ENCODE data around the gene SLC25A21. TPM values are rescaled to one million over a fixed set of nuclear protein-coding genes. Genes with fewer than 3 reads are reported as not detected.

The SLC25A21 gene
- total and polyA plus RNA-seq, 2 experiments from 2014 or later: 10.6 to 12.1 TPM

GRCh38 chr14:36716614-36717184 is 455.7 kb downstream of the SLC25A21 start (continued):
- no peak for TF ChIP-seq EZH2 (IDR thresholded peaks at IDR 0.05; ENCODE audit: low read depth, unreplicated experiment)
- no peak for TF ChIP-seq ZNF331 (CRISPR knock-in tag; IDR thresholded peaks at IDR 0.05; ENCODE audit: low read depth)

DNA sequence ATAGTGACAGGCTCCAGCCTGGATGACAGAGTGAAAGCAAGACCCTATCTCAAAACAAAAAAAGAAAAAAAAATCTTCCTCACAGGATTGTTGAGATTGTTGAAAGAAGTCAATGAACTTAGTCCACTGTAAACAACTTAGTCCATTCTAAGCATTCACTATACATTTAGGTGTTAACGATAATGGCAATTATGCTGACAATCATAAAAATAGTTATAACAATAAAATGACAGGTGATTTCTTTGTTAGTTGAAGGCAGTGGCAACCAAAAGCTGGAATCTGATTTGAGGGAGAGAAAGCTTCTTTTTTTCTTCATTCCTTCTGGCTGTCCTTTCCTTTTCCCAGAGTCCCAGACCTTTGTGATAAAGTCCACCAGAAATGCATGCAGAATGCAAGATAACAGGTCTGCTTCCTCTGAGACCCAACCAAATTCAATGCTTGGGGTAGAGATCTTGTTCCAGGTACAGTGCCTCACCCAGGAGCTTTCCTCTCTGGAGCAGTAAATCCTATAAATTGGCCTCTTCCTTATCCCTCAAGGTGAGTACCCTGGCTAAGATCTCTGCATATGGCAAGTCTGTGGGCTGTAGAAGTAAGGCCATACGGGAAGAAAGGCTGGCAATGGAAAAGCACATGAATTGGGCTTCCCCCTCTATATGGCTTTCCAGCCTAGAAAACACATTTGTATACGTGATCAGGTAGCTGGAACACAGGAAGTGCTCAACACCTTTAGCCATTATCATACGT is 458.3 kb downstream of the SLC25A21 start:
- Histone ChIP-seq H3K4me1 (ENCODE audit: insufficient read depth) (peaks cover 9% of the 10 kb centered on the region), H3K4me3 (no peak overlapping the region), H3K27me3 (ENCODE audit: insufficient read depth) (no peaks in the 10 kb centered on the region), H3K4me2 (no peak overlapping the region), H3K36me3 (ENCODE audit: insufficient read depth) (no peaks in the 10 kb centered on the region), H3F3A (replicated peaks; ENCODE audit: low read depth) (no peaks in the 10 kb centered on the region), H3K27ac (ENCODE audit: low read depth) (no peak overlapping the region), H4K20me1 (replicated peaks; ENCODE audit: insufficient read depth) (no peaks in the 10 kb centered on the region), H2AFZ (no peak overlapping the region), H3K9me2 (ENCODE audit: insufficient read depth) (no peaks in the 10 kb centered on the region), H3K79me2 (replicated peaks; ENCODE audit: insufficient read depth) (no peaks in the 10 kb centered on the region)
- DNase-seq (ENCODE audit: low spot score) (no peak), ATAC-seq (no peak)
- Mint-ChIP-seq H3K27me3 (ENCODE audit: insufficient read depth, low read depth, poor library complexity) (peaks cover 10% of the 10 kb centered on the region), H3K4me3 (no peak overlapping the region), H3K36me3 (ENCODE audit: low read depth) (no peaks in the 10 kb centered on the region), H3K27ac (no peak overlapping the region), H3K4me1 (peaks cover 15% of the 10 kb centered on the region), H3K9me3 (no peaks in the 10 kb centered on the region; the same call in 2 of the 3 replicates)
- TF ChIP-seq CREB1 (CRISPR knock-in tag; IDR thresholded peaks at IDR 0.05; ENCODE audit: low read depth) (no peak), ZNF331 (CRISPR knock-in tag; IDR thresholded peaks at IDR 0.05; ENCODE audit: low read depth) (no peak), ZNF114 (CRISPR knock-in tag; IDR thresholded peaks at IDR 0.05) (no peak), STAT1 (IDR thresholded peaks at IDR 0.05; ENCODE audit: unreplicated experiment) (no peak), ETS1 (IDR thresholded peaks at IDR 0.05) (no peak), EZH2phosphoT487 (IDR thresholded peaks at IDR 0.05; ENCODE audit: unreplicated experiment) (no peak), EZH2 (IDR thresholded peaks at IDR 0.05; ENCODE audit: low read depth, unreplicated experiment) (no peak), JUNB (IDR thresholded peaks at IDR 0.05; ENCODE audit: unreplicated experiment) (no peak), NANOG (IDR thresholded peaks at IDR 0.05; ENCODE audit: borderline replicate concordance) (no peak)
- TF ChIP-seq, protein P1, sequence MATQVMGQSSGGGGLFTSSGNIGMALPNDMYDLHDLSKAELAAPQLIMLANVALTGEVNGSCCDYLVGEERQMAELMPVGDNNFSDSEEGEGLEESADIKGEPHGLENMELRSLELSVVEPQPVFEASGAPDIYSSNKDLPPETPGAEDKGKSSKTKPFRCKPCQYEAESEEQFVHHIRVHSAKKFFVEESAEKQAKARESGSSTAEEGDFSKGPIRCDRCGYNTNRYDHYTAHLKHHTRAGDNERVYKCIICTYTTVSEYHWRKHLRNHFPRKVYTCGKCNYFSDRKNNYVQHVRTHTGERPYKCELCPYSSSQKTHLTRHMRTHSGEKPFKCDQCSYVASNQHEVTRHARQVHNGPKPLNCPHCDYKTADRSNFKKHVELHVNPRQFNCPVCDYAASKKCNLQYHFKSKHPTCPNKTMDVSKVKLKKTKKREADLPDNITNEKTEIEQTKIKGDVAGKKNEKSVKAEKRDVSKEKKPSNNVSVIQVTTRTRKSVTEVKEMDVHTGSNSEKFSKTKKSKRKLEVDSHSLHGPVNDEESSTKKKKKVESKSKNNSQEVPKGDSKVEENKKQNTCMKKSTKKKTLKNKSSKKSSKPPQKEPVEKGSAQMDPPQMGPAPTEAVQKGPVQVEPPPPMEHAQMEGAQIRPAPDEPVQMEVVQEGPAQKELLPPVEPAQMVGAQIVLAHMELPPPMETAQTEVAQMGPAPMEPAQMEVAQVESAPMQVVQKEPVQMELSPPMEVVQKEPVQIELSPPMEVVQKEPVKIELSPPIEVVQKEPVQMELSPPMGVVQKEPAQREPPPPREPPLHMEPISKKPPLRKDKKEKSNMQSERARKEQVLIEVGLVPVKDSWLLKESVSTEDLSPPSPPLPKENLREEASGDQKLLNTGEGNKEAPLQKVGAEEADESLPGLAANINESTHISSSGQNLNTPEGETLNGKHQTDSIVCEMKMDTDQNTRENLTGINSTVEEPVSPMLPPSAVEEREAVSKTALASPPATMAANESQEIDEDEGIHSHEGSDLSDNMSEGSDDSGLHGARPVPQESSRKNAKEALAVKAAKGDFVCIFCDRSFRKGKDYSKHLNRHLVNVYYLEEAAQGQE (IDR thresholded peaks at IDR 0.05; ENCODE audit: unreplicated experiment): no peak
- TF ChIP-seq, protein P2, sequence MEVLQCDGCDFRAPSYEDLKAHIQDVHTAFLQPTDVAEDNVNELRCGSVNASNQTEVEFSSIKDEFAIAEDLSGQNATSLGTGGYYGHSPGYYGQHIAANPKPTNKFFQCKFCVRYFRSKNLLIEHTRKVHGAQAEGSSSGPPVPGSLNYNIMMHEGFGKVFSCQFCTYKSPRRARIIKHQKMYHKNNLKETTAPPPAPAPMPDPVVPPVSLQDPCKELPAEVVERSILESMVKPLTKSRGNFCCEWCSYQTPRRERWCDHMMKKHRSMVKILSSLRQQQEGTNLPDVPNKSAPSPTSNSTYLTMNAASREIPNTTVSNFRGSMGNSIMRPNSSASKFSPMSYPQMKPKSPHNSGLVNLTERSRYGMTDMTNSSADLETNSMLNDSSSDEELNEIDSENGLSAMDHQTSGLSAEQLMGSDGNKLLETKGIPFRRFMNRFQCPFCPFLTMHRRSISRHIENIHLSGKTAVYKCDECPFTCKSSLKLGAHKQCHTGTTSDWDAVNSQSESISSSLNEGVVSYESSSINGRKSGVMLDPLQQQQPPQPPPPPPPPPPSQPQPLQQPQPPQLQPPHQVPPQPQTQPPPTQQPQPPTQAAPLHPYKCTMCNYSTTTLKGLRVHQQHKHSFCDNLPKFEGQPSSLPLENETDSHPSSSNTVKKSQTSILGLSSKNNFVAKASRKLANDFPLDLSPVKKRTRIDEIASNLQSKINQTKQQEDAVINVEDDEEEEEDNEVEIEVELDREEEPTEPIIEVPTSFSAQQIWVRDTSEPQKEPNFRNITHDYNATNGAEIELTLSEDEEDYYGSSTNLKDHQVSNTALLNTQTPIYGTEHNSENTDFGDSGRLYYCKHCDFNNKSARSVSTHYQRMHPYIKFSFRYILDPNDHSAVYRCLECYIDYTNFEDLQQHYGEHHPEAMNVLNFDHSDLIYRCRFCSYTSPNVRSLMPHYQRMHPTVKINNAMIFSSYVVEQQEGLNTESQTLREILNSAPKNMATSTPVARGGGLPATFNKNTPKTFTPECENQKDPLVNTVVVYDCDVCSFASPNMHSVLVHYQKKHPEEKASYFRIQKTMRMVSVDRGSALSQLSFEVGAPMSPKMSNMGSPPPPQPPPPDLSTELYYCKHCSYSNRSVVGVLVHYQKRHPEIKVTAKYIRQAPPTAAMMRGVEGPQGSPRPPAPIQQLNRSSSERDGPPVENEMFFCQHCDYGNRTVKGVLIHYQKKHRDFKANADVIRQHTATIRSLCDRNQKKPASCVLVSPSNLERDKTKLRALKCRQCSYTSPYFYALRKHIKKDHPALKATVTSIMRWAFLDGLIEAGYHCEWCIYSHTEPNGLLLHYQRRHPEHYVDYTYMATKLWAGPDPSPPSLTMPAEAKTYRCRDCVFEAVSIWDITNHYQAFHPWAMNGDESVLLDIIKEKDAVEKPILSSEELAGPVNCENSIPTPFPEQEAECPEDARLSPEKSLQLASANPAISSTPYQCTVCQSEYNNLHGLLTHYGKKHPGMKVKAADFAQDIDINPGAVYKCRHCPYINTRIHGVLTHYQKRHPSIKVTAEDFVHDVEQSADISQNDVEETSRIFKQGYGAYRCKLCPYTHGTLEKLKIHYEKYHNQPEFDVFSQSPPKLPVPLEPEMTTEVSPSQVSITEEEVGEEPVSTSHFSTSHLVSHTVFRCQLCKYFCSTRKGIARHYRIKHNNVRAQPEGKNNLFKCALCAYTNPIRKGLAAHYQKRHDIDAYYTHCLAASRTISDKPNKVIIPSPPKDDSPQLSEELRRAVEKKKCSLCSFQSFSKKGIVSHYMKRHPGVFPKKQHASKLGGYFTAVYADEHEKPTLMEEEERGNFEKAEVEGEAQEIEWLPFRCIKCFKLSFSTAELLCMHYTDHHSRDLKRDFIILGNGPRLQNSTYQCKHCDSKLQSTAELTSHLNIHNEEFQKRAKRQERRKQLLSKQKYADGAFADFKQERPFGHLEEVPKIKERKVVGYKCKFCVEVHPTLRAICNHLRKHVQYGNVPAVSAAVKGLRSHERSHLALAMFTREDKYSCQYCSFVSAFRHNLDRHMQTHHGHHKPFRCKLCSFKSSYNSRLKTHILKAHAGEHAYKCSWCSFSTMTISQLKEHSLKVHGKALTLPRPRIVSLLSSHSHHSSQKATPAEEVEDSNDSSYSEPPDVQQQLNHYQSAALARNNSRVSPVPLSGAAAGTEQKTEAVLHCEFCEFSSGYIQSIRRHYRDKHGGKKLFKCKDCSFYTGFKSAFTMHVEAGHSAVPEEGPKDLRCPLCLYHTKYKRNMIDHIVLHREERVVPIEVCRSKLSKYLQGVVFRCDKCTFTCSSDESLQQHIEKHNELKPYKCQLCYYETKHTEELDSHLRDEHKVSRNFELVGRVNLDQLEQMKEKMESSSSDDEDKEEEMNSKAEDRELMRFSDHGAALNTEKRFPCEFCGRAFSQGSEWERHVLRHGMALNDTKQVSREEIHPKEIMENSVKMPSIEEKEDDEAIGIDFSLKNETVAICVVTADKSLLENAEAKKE (CRISPR knock-in tag; IDR thresholded peaks at IDR 0.05): no peak

Data from GM23338 (cell line).